Naive thymus-derived CD4-positive, alpha-beta T cell (primary cell): Measurements from ENCODE around the gene KIAA0319L. TPM values are rescaled to one million over a fixed set of nuclear protein-coding genes. Genes with fewer than 3 reads are reported as not detected.
"Not testable (repeated sequence)": the region's sequence is repeated elsewhere in the genome, so short reads cannot be mapped to it uniquely, and the experiment has no call there.

Experiments used
- ATAC-seq: fragments of 150-1000 bp; cut with Tn5 transposase; 2 replicates; pipeline ENCODE4 v1.10.0; 2021; ENCODE audit warnings: mild to moderate bottlenecking, moderate library complexity
- CTCF ChIA-PET: fragments of 350-600 bp; sonication (Branson Sonifier 250); formaldehyde crosslinking; loops from one replicate; lab custom pipeline; 2021; ENCODE audit warnings: antibody characterized with exemption; lab: Charles Lee
- POLR2A ChIA-PET: fragments of 350-600 bp; sonication (Branson Sonifier 250); formaldehyde crosslinking; loops from one replicate; lab custom pipeline; 2021; ENCODE audit warnings: antibody characterized with exemption, inconsistent platforms; lab: Charles Lee
- DNase-seq, 9 donors: peaks; one replicate each; pipeline versions ENCODE4 v3.0.0 to v3.0.0-alpha.2; 2020 to 2022; ENCODE audit warnings: mixed read lengths in 1 of 9
- H3K27ac ChIP-seq: one replicate; pipeline ENCODE4 v1.7.0; 2013; ENCODE audit warnings: mild to moderate bottlenecking, low read depth, low read length, moderate library complexity
- H3K27me3 ChIP-seq, 2 donors: one replicate each; pipeline ENCODE4 v1.7.0; 2013; ENCODE audit warnings: low read length in 2 of 2, mild to moderate bottlenecking in 2 of 2, moderate library complexity in 2 of 2; ENCODE audit not compliant: control insufficient read depth in 2 of 2, insufficient read depth in 2 of 2
- H3K36me3 ChIP-seq, 3 experiments: 1 replicate in 2 of 3; 2 replicates in 1 of 3; pipeline ENCODE4 v1.7.0; 2013; ENCODE audit warnings: low read length in 3 of 3, mild to moderate bottlenecking in 3 of 3, moderate library complexity in 1 of 3; ENCODE audit not compliant: insufficient read depth in 3 of 3, control insufficient read depth in 2 of 3
- H3K4me1 ChIP-seq, 2 donors: one replicate each; pipeline ENCODE4 v1.7.0; 2013; ENCODE audit warnings: low read length in 2 of 2, mild to moderate bottlenecking in 2 of 2, moderate library complexity in 1 of 2; ENCODE audit not compliant: control insufficient read depth in 2 of 2, insufficient read depth in 2 of 2
- H3K4me3 ChIP-seq: 2 replicates; pipeline ENCODE4 v1.7.0; 2013; ENCODE audit warnings: mild to moderate bottlenecking, low read length
- H3K9me3 ChIP-seq, 3 experiments: 1 replicate in 2 of 3; 2 replicates in 1 of 3; pipeline ENCODE4 v1.7.0; 2013; ENCODE audit warnings: low read length in 3 of 3; ENCODE audit not compliant: control insufficient read depth in 2 of 3
- H3K27ac Mint-ChIP-seq, 9 donors: one replicate each; pipeline ENCODE4 v1.8.0; 2020 to 2022; ENCODE audit warnings: mixed read lengths in 9 of 9, mild to moderate bottlenecking in 8 of 9, moderate library complexity in 5 of 9, inconsistent platforms in 2 of 9
- H3K27me3 Mint-ChIP-seq, 5 donors: one replicate each; pipeline ENCODE4 v1.8.0; 2021 to 2022; ENCODE audit warnings: mixed read lengths in 5 of 5, mild to moderate bottlenecking in 1 of 5
- H3K36me3 Mint-ChIP-seq, 5 donors: one replicate each; pipeline ENCODE4 v1.8.0; 2020 to 2022; ENCODE audit warnings: mixed read lengths in 5 of 5, mild to moderate bottlenecking in 3 of 5, inconsistent platforms in 1 of 5
- H3K4me1 Mint-ChIP-seq, 7 donors: one replicate each; pipeline ENCODE4 v1.8.0; 2020 to 2022; ENCODE audit warnings: mixed read lengths in 7 of 7, mild to moderate bottlenecking in 3 of 7, inconsistent platforms in 1 of 7
- H3K4me3 Mint-ChIP-seq, 10 donors: one replicate each; pipeline ENCODE4 v1.8.0; 2020 to 2022; ENCODE audit warnings: mild to moderate bottlenecking in 10 of 10, mixed read lengths in 10 of 10, moderate library complexity in 6 of 10, inconsistent platforms in 2 of 10
- H3K9me3 Mint-ChIP-seq, 11 donors: one replicate each; pipeline ENCODE4 v1.8.0; 2020 to 2022; ENCODE audit warnings: mixed read lengths in 11 of 11, mild to moderate bottlenecking in 4 of 11, inconsistent platforms in 1 of 11, moderate library complexity in 1 of 11
- intact Hi-C, 2 donors: fragments of 100-400 bp; cut with micrococcal nuclease; formaldehyde crosslinking; loops; one replicate each; pipeline ENCODE4 v1.15.1; 2023
- polyA plus RNA-seq, 2 donors: library from polyadenylated mRNA; unstranded; fragments of 300-500 nt; fragmentation: Illumina TruSeq; gene quantifications; one replicate each; pipeline ENCODE4 v1.2.3, GENCODE V29; 2021
- total RNA-seq, 6 experiments: library from RNA in 5 of 6; stranded (reverse) in 5 of 6; gene quantifications; 1 replicate in 5 of 6; 2 replicates in 1 of 6; pipeline ENCODE4 v1.2.3 and lab custom pipeline; 2021 to 2026

Gene KIAA0319L
- total and polyA plus RNA-seq, 7 experiments from 2014 or later: 22.2 to 79.7 (median 63.5) TPM

DNA sequence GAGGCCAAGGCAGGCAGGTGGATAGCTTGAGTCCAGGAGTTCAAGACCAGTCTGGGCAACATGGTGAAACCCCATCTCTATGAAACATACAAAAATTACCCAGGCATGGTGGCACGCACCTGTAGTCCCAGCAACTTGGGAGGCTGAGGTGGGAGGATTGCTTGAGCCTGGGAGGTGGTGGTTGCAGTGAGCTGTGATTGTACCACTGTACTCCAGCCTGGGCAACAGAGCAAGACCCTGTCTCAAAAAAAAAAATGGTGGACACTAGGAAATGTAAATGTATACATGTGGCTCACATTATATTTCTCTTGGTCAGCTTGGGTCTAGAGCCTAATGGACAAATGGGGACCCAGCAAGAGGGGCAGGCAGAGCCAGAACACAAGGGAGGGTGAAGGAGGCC lies 28.6 kb upstream of the KIAA0319L start:
- H3K27ac Mint-ChIP-seq: not testable (repeated sequence)

DNA sequence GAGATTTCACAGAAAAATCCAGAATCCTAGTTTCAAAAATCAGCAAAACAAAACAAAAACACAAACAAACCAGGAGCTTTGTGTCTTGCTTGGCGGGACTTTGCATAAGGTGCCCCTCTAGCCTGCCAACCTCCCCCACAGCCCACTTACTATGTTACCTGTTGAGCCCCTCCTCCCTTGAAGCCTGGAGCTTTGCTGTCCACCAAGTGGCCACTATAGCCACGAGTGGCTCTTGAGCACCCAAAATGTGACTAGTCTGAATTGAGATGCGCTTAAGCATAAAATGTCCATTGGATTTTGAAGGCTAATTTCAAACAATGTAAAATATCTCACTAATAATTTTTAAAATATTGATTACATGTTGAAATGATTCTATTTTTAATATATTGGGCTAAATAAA lies 28.1 kb upstream of the KIAA0319L start:
- H3K27me3 ChIP-seq: no peaks in the 10 kb centered on the region
- DNase-seq (no peak), ATAC-seq (no peak)
- intact Hi-C loops: no loop called here
- Mint-ChIP-seq H3K27me3 (no peaks in the 10 kb centered on the region), H3K4me1 (peaks cover 0 to 6% (median 0%) of the 10 kb centered on the region in 7 donors), H3K9me3 (peaks cover 0 to 2% (median 0%) of the 10 kb centered on the region in 11 donors), H3K4me3 (no peak overlapping the region), H3K27ac (no peak overlapping the region), H3K36me3 (peaks cover 0 to 12% (median 0%) of the 10 kb centered on the region in 5 donors)
- no peak overlapping the region for H3K4me3 ChIP-seq
- ChIA-PET POLR2A (no interaction called here), CTCF (interaction anchor here (0.7 kb wide), 1 partner anchor 134 kb away, joined by 3 read pairs; no protein-coding TSS in a partner anchor)
- no peaks in the 10 kb centered on the region for H3K4me1 ChIP-seq
- no peak overlapping the region for H3K27ac ChIP-seq
- no peaks in the 10 kb centered on the region for H3K9me3 ChIP-seq
- no peaks in the 10 kb centered on the region for H3K36me3 ChIP-seq

More for the DNA sequence above, 28.6 kb upstream of the KIAA0319L start:
- intact Hi-C loops, H3K4me3 Mint-ChIP-seq, H3K4me3 ChIP-seq, H3K9me3 ChIP-seq, DNase-seq, H3K27ac ChIP-seq, H3K4me1 Mint-ChIP-seq, H3K9me3 Mint-ChIP-seq, H3K36me3 ChIP-seq, H3K4me1 ChIP-seq, H3K27me3 Mint-ChIP-seq, H3K27me3 ChIP-seq, POLR2A ChIA-PET, ATAC-seq: not testable (repeated sequence)
- CTCF ChIA-PET: interaction anchor here (0.9 kb wide), 1 partner anchor 17 kb away, joined by 4 read pairs; no protein-coding TSS in a partner anchor
- H3K36me3 Mint-ChIP-seq: peaks cover 0 to 12% (median 0%) of the 10 kb centered on the region in 5 donors

DNA sequence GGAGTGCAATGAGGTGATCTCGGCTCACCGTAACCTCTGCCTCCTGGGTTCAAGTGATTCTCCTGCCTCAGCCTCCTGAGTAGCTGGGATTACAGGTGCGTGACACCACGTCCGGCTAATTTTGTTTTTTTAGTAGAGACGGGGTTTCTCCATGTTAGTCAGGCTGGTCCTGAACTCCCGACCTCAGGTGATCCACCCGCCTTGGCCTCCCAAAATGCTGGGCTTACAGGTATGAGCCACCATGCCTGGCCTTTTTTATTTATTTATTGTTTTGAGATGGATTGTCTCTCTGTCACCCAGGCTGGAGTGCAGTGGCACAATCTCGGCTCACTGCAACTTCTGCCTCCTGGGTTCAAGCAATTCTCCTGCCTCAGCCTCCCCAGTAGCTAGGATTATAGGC lies 24.4 kb upstream of the KIAA0319L start:
- H3K27ac ChIP-seq, H3K4me3 Mint-ChIP-seq, H3K9me3 Mint-ChIP-seq, H3K36me3 Mint-ChIP-seq, DNase-seq, H3K9me3 ChIP-seq, intact Hi-C loops, H3K27me3 ChIP-seq, CTCF ChIA-PET, H3K36me3 ChIP-seq, H3K4me1 ChIP-seq, H3K4me3 ChIP-seq, H3K27me3 Mint-ChIP-seq, ATAC-seq, H3K27ac Mint-ChIP-seq: not testable (repeated sequence)
- POLR2A ChIA-PET: interaction anchor here (0.7 to 0.9 kb wide), 2 partner anchors 9 to 146 kb away, joined by 3 to 4 read pairs; partner anchors contain the start of gene TFAP2E
- H3K4me1 Mint-ChIP-seq: peaks cover 7 to 14% (median 10%) of the 10 kb centered on the region in 7 donors

DNA sequence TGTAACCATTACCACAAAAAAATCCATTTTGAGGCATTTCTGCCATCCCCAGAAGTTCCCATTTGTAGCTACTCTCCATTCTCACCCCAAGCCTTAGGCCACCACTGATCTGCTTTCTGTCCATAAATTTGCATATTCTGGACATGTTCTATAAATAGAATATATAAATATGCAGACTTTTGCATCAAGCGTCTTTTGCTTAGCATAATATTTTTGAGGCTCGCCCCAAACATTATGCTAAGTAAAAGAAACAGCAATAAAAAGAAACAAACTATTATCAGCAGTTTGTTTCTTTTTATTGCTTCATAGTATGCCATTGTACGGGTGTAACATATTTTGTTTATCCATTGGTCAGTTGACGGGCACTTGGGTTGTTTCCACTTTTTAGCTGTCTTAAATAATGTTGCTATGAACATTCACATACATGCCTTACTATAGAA lies 23.8 kb upstream of the KIAA0319L start:
- H3K36me3 ChIP-seq: no peaks in the 10 kb centered on the region
- no peak overlapping the region for H3K27ac Mint-ChIP-seq
- peaks cover 0 to 6% (median 0%) of the 10 kb centered on the region in 5 donors for H3K36me3 Mint-ChIP-seq
- peaks cover 0 to 4% (median 0%) of the 10 kb centered on the region in 11 donors for H3K9me3 Mint-ChIP-seq
- peaks cover 9 to 12% of the 10 kb centered on the region in 2 donors for H3K4me1 ChIP-seq
- intact Hi-C loops: no loop called here
- H3K27me3 ChIP-seq: no peaks in the 10 kb centered on the region
- H3K27ac ChIP-seq: no peak overlapping the region
- no peak for ATAC-seq
- H3K27me3 Mint-ChIP-seq: peaks cover 0 to 16% (median 0%) of the 10 kb centered on the region in 5 donors
- H3K4me3 ChIP-seq: no peak overlapping the region
- CTCF ChIA-PET: no interaction called here
- H3K4me1 Mint-ChIP-seq: peaks cover 10 to 21% (median 16%) of the 10 kb centered on the region in 7 donors
- DNase-seq: no peak
- POLR2A ChIA-PET: interaction anchor here (0.8 to 0.9 kb wide), 2 partner anchors 8 to 188 kb away, joined by 4 read pairs; partner anchors contain the start of gene TFAP2E
- no peak overlapping the region for H3K4me3 Mint-ChIP-seq
- H3K9me3 ChIP-seq: no peaks in the 10 kb centered on the region

DNA sequence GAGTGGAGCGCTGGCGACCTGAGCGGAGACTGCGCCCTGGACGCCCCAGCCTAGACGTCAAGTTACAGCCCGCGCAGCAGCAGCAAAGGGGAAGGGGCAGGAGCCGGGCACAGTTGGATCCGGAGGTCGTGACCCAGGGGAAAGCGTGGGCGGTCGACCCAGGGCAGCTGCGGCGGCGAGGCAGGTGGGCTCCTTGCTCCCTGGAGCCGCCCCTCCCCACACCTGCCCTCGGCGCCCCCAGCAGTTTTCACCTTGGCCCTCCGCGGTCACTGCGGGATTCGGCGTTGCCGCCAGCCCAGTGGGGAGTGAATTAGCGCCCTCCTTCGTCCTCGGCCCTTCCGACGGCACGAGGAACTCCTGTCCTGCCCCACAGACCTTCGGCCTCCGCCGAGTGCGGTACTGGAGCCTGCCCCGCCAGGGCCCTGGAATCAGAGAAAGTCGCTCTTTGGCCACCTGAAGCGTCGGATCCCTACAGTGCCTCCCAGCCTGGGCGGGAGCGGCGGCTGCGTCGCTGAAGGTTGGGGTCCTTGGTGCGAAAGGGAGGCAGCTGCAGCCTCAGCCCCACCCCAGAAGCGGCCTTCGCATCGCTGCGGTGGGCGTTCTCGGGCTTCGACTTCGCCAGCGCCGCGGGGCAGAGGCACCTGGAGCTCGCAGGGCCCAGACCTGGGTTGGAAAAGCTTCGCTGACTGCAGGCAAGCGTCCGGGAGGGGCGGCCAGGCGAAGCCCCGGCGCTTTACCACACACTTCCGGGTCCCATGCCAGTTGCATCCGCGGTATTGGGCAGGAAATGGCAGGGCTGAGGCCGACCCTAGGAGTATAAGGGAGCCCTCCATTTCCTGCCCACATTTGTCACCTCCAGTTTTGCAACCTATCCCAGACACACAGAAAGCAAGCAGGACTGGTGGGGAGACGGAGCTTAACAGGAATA lies 20.1 kb upstream of the KIAA0319L start:
- DNase-seq (peak in 8 of 9 donors; percentile 44 to 65 (median 60)), ATAC-seq (peak; percentile 83)
- Histone ChIP-seq H3K27me3 (no peaks in the 10 kb centered on the region), H3K4me1 (peaks cover 9 to 13% of the 10 kb centered on the region in 2 donors), H3K4me3 (peak overlapping the region; percentile 57), H3K36me3 (no peaks in the 10 kb centered on the region), H3K9me3 (no peaks in the 10 kb centered on the region), H3K27ac (peak overlapping the region; percentile 24)
- Mint-ChIP-seq H3K4me3 (peak overlapping the region; percentile 78 to 96 (median 86)), H3K4me1 (peaks cover 15 to 38% (median 24%) of the 10 kb centered on the region in 7 donors), H3K36me3 (peaks cover 0 to 6% (median 0%) of the 10 kb centered on the region in 5 donors), H3K27ac (peak overlapping the region; percentile 40 to 98 (median 74)), H3K27me3 (peaks cover 0 to 39% (median 0%) of the 10 kb centered on the region in 5 donors), H3K9me3 (peaks cover 0 to 4% (median 0%) of the 10 kb centered on the region in 11 donors)
- intact Hi-C loops: loop anchor here (2.0 to 5.0 kb wide), 2 partner anchors 21 to 65 kb away; partner anchors contain the start of genes PSMB2 (in 2 of the 2), KIAA0319L (in 1 of the 2) and NCDN (in 1 of the 2)
- ChIA-PET POLR2A (interaction anchor here (0.7 to 1.6 kb wide), 8 partner anchors 14 to 192 kb away, joined by 3 to 4 read pairs (median 4); partner anchors contain the start of genes KIAA0319L and NCDN), CTCF (interaction anchor here (0.7 to 1.3 kb wide), 6 partner anchors 8 to 151 kb away, joined by 3 to 7 read pairs (median 4); no protein-coding TSS in a partner anchor)

DNA sequence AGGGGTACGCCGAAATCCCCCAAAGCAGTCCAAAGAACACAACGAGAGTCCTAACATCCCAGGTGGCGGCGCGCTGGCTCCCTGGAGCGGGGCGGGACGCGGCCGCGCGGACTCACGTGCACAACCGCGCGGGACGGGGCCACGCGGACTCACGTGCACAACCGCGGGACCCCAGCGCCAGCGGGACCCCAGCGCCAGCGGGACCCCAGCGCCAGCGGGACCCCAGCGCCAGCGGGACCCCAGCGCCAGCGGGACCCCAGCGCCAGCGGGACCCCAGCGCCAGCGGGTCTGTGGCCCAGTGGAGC lies 19.5 kb upstream of the KIAA0319L start:
- H3K9me3 ChIP-seq, H3K36me3 ChIP-seq, H3K27me3 ChIP-seq, ATAC-seq, H3K36me3 Mint-ChIP-seq, H3K4me3 ChIP-seq, H3K27ac ChIP-seq, POLR2A ChIA-PET, H3K9me3 Mint-ChIP-seq, DNase-seq: not testable (repeated sequence)
- intact Hi-C loops: loop anchor here (2.0 to 5.0 kb wide), 2 partner anchors 20 to 66 kb away; partner anchors contain the start of genes PSMB2 (in 2 of the 2), KIAA0319L (in 1 of the 2) and NCDN (in 1 of the 2)
- peaks cover 9 to 13% of the 10 kb centered on the region in 2 donors for H3K4me1 ChIP-seq
- CTCF ChIA-PET: interaction anchor here (1.0 kb wide), 1 partner anchor 150 kb away, joined by 3 read pairs; no protein-coding TSS in a partner anchor
- peak overlapping the region; percentile 66 to 96 (median 87) for H3K4me3 Mint-ChIP-seq
- H3K27me3 Mint-ChIP-seq: peaks cover 0 to 45% (median 0%) of the 10 kb centered on the region in 5 donors
- H3K4me1 Mint-ChIP-seq: peaks cover 15 to 38% (median 27%) of the 10 kb centered on the region in 7 donors
- peak overlapping the region; percentile 48 to 88 (median 68) for H3K27ac Mint-ChIP-seq
